Mammary epithelial cell (primary cell): ENCODE data around the gene NHERF1.

ENCODE experiments used
- CTCF ChIP-seq, 2 donors: IDR thresholded peaks in 1 of 2; conservative IDR thresholded peaks in 1 of 2; 2 replicates each; pipeline ENCODE4 v1.5.1; 2011 to 2012; ENCODE audit warnings: inconsistent platforms in 2 of 2, low read length in 2 of 2, mild to moderate bottlenecking in 2 of 2, control low read depth in 1 of 2, low read depth in 1 of 2; ENCODE audit not compliant: insufficient read depth in 1 of 2; ENCODE audit errors: extremely low read depth in 1 of 2
- EZH2 ChIP-seq: IDR thresholded peaks from 2 replicates; pipeline ENCODE4 v1.6.1; 2012; ENCODE audit warnings: low read length, inconsistent platforms, borderline replicate concordance

- TF ChIP-seq EZH2 (no peak), CTCF (conservative IDR thresholded peaks at IDR 0.05 in 1 of 2, IDR thresholded peaks at IDR 0.05 in 1 of 2; ENCODE audit: extremely low read depth in 1 of 2, insufficient read depth in 1 of 2, low read depth in 1 of 2, low read length in 2 of 2) (no peak)
Measured at GRCh38 chr17:74806334-74806733, 57.9 kb downstream of the NHERF1 start.
